ENCODE data around the gene RHBDL3. TPM values are rescaled to one million over a fixed set of nuclear protein-coding genes. Genes with fewer than 3 reads are reported as not detected.
A peak's percentile ranks its signal among the peaks of the same experiment; 100 is the strongest.

The RHBDL3 gene
- total RNA-seq, 4 donors from 2014 or later, result 0.31 to 1.1 (median 0.37) TPM; not detected in 1

- ATAC-seq (ENCODE audit: low FRiP score), result no peak
- TF ChIP-seq CTCF (IDR thresholded peaks at IDR 0.05), result no peak
- no peak for DNase-seq (ENCODE audit: low spot score)
Measured at GRCh38 chr17:32239456-32239855, 26.2 kb upstream of the RHBDL3 start.

- ATAC-seq (ENCODE audit: low FRiP score) (no peak), DNase-seq (ENCODE audit: low spot score) (no peak)
- no peak for TF ChIP-seq CTCF (IDR thresholded peaks at IDR 0.05)
Measured at GRCh38 chr17:32240750-32241149, 24.9 kb upstream of the RHBDL3 start.

- no peak for ATAC-seq (ENCODE audit: low FRiP score)
- no peak for TF ChIP-seq CTCF (IDR thresholded peaks at IDR 0.05)
- DNase-seq (ENCODE audit: low spot score), result no peak
Measured at GRCh38 chr17:32241640-32242039, 24.0 kb upstream of the RHBDL3 start.

- ATAC-seq (ENCODE audit: low FRiP score) (no peak), DNase-seq (ENCODE audit: low spot score) (no peak)
- TF ChIP-seq CTCF (IDR thresholded peaks at IDR 0.05), result no peak
Measured at GRCh38 chr17:32249475-32249874, 16.2 kb upstream of the RHBDL3 start.

GRCh38 chr17:32253117-32253611 is 12.5 kb upstream of the RHBDL3 start:
- ATAC-seq (ENCODE audit: low FRiP score) (peak; percentile 87), DNase-seq (ENCODE audit: low spot score) (peak; percentile 77)
- TF ChIP-seq CTCF (IDR thresholded peaks at IDR 0.05), result peak in 2 of 3 donors; percentile 51 to 69

- no peak for TF ChIP-seq CTCF (IDR thresholded peaks at IDR 0.05)
Measured at GRCh38 chr17:32256012-32256700, 9.5 kb upstream of the RHBDL3 start.

GRCh38 chr17:32256701-32257019 is 9.0 kb upstream of the RHBDL3 start:
- no peak for DNase-seq (ENCODE audit: low spot score)
- TF ChIP-seq CTCF (IDR thresholded peaks at IDR 0.05), result no peak
- no peak for ATAC-seq (ENCODE audit: low FRiP score)

More at GRCh38 chr17:32256012-32256700, 9.5 kb upstream of the RHBDL3 start:
- no peak for DNase-seq (ENCODE audit: low spot score)
- ATAC-seq (ENCODE audit: low FRiP score), result no peak
